ENCODE results near the gene IYD.

- TF ChIP-seq POLR2A (IDR thresholded peaks at IDR 0.05; ENCODE audit: low read length) (no peak), GATA1 (IDR thresholded peaks at IDR 0.05; ENCODE audit: low read depth, low read length) (no peak)
These were observed 21.0 kb upstream of the IYD start for GRCh38 chr6:150347845-150348244.

Measured in erythroblast (primary cell).